Measurements from ENCODE around the gene NLGN3.
A peak's percentile ranks its signal among the peaks of the same experiment; 100 is the strongest.
"Not testable (repeated sequence)": the region's sequence is repeated elsewhere in the genome, so short reads cannot be mapped to it uniquely, and the experiment has no call there.

The NLGN3 gene

GRCh38 chrX:71169586-71169985 is 24.9 kb downstream of the NLGN3 start:
- no peak for DNase-seq (ENCODE audit: low read depth)

- no peak for DNase-seq (ENCODE audit: low read depth)
Measured at GRCh38 chrX:71170660-71171059, 26.0 kb downstream of the NLGN3 start.

- peak; percentile 49 for DNase-seq (ENCODE audit: low read depth)
Measured at GRCh38 chrX:71171110-71171801, 26.6 kb downstream of the NLGN3 start.

- no peak for DNase-seq (ENCODE audit: low read depth)
Measured at GRCh38 chrX:71173440-71173839, 28.8 kb downstream of the NLGN3 start.

GRCh38 chrX:71174795-71175194 is 30.2 kb downstream of the NLGN3 start:
- no peak for DNase-seq (ENCODE audit: low read depth)

GRCh38 chrX:71175531-71175930 is 30.9 kb downstream of the NLGN3 start:
- no peak for DNase-seq (ENCODE audit: low read depth)

GRCh38 chrX:71177327-71177726 is 32.7 kb downstream of the NLGN3 start:
- DNase-seq (ENCODE audit: low read depth): peak; percentile 74

GRCh38 chrX:71178908-71179307 is 34.3 kb downstream of the NLGN3 start:
- peak; percentile 58 for DNase-seq (ENCODE audit: low read depth)

GRCh38 chrX:71180579-71181265 is 36.1 kb downstream of the NLGN3 start:
- DNase-seq (ENCODE audit: low read depth): not testable (repeated sequence)

- no peak for DNase-seq (ENCODE audit: low read depth)
Measured at GRCh38 chrX:71181558-71181909, 36.9 kb downstream of the NLGN3 start.

GRCh38 chrX:71181910-71182799 is 37.5 kb downstream of the NLGN3 start:
- DNase-seq (ENCODE audit: low read depth): peak; percentile 98

- DNase-seq (ENCODE audit: low read depth): no peak
Measured at GRCh38 chrX:71182871-71183270, 38.2 kb downstream of the NLGN3 start.

- no peak for DNase-seq (ENCODE audit: low read depth)
Measured at GRCh38 chrX:71183341-71183740, 38.7 kb downstream of the NLGN3 start.

- no peak for DNase-seq (ENCODE audit: low read depth)
Measured at GRCh38 chrX:71184092-71184491, 39.5 kb downstream of the NLGN3 start.

GRCh38 chrX:71184803-71185495 is 40.3 kb downstream of the NLGN3 start:
- DNase-seq (ENCODE audit: low read depth): no peak

- no peak for DNase-seq (ENCODE audit: low read depth)
Measured at GRCh38 chrX:71191248-71191647, 46.6 kb downstream of the NLGN3 start.

- no peak for DNase-seq (ENCODE audit: low read depth)
Measured at GRCh38 chrX:71195964-71196649, 51.5 kb downstream of the NLGN3 start.

GRCh38 chrX:71198066-71198465 is 53.4 kb downstream of the NLGN3 start:
- no peak for DNase-seq (ENCODE audit: low read depth)

- no peak for DNase-seq (ENCODE audit: low read depth)
Measured at GRCh38 chrX:71199252-71200008, 54.8 kb downstream of the NLGN3 start.

- no peak for DNase-seq (ENCODE audit: low read depth)
Measured at GRCh38 chrX:71210816-71211215, 66.2 kb downstream of the NLGN3 start.

- DNase-seq (ENCODE audit: low read depth): no peak
Measured at GRCh38 chrX:71212536-71212935, 67.9 kb downstream of the NLGN3 start.
